Nephron progenitor cell (in vitro differentiated cells): ENCODE data around the gene STMN3.
A peak's percentile ranks its signal among the peaks of the same experiment; 100 is the strongest.
"Not testable (repeated sequence)": the region's sequence is repeated elsewhere in the genome, so short reads cannot be mapped to it uniquely, and the experiment has no call there.

Source experiments
- DNase-seq: peaks from one replicate; pipeline ENCODE4 v3.0.0; 2021
- H3K27ac Mint-ChIP-seq: 2 replicates; pipeline ENCODE4 v1.8.0; 2021; ENCODE audit warnings: mild to moderate bottlenecking, moderate library complexity, mixed read lengths
- H3K27me3 Mint-ChIP-seq: 2 replicates; pipeline ENCODE4 v1.8.0; 2021; ENCODE audit warnings: mild to moderate bottlenecking, low read depth, mixed read lengths; ENCODE audit not compliant: poor library complexity
- H3K36me3 Mint-ChIP-seq: 2 replicates; pipeline ENCODE4 v1.8.0; 2021; ENCODE audit warnings: low read depth, mixed read lengths
- H3K4me1 Mint-ChIP-seq: 2 replicates; pipeline ENCODE4 v1.8.0; 2021; ENCODE audit warnings: mixed read lengths
- H3K4me3 Mint-ChIP-seq: 2 replicates; pipeline ENCODE4 v1.8.0; 2021; ENCODE audit warnings: mild to moderate bottlenecking, moderate library complexity, mixed read lengths
- H3K9me3 Mint-ChIP-seq: 2 replicates; pipeline ENCODE4 v1.8.0; 2021; ENCODE audit warnings: mild to moderate bottlenecking, moderate library complexity, mixed read lengths
- TF ChIP-seq, protein P1 (sequence below): fragments of 200-600 bp; sonication (generic); IDR thresholded peaks from 2 replicates; pipeline ENCODE4 v1.5.0; 2021; ENCODE audit warnings: antibody characterized with exemption

STMN3 gene

GRCh38 chr20:63672666-63673065 is 19.4 kb upstream of the STMN3 start:
- TF ChIP-seq, protein P1, sequence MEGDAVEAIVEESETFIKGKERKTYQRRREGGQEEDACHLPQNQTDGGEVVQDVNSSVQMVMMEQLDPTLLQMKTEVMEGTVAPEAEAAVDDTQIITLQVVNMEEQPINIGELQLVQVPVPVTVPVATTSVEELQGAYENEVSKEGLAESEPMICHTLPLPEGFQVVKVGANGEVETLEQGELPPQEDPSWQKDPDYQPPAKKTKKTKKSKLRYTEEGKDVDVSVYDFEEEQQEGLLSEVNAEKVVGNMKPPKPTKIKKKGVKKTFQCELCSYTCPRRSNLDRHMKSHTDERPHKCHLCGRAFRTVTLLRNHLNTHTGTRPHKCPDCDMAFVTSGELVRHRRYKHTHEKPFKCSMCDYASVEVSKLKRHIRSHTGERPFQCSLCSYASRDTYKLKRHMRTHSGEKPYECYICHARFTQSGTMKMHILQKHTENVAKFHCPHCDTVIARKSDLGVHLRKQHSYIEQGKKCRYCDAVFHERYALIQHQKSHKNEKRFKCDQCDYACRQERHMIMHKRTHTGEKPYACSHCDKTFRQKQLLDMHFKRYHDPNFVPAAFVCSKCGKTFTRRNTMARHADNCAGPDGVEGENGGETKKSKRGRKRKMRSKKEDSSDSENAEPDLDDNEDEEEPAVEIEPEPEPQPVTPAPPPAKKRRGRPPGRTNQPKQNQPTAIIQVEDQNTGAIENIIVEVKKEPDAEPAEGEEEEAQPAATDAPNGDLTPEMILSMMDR: no peak
- H3K4me1 Mint-ChIP-seq: no peaks in the 10 kb centered on the region
- H3K27ac Mint-ChIP-seq: no peak overlapping the region
- H3K9me3 Mint-ChIP-seq: no peaks in the 10 kb centered on the region
- no peak overlapping the region for H3K4me3 Mint-ChIP-seq
- DNase-seq: no peak
- peaks cover 36% of the 10 kb centered on the region for H3K36me3 Mint-ChIP-seq
- peaks cover 2% of the 10 kb centered on the region for H3K27me3 Mint-ChIP-seq

GRCh38 chr20:63671695-63672094 is 18.5 kb upstream of the STMN3 start:
- H3K27me3 Mint-ChIP-seq, H3K27ac Mint-ChIP-seq, H3K9me3 Mint-ChIP-seq, H3K4me1 Mint-ChIP-seq, H3K4me3 Mint-ChIP-seq, DNase-seq: not testable (repeated sequence)
- H3K36me3 Mint-ChIP-seq: peaks cover 40% of the 10 kb centered on the region

DNA sequence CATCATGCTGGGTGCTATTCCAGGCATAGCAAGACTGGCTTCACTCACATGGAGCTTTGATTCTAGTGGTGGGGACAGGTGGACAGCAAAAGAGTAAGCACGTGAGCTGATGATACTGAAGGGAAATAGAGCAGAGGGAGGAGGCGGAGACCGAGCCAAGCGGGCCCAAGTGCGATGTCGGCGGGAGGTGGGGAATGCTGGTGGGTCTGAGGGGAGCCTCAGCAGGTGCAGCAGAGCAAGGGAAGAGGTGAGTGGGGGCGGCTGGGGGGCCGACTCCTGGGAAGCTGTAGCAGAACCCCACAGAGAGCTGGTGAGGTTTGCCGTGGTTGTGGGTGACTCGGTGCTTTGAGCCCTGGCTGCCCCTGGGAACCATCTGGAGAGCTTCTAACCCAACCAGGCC is 15.1 kb upstream of the STMN3 start:
- DNase-seq: no peak
- Mint-ChIP-seq H3K9me3 (no peaks in the 10 kb centered on the region), H3K27ac (no peak overlapping the region), H3K4me1 (peaks cover 5% of the 10 kb centered on the region), H3K36me3 (peaks cover 42% of the 10 kb centered on the region), H3K4me3 (no peak overlapping the region), H3K27me3 (peaks cover 2% of the 10 kb centered on the region)
- TF ChIP-seq, protein P1: no peak

DNA sequence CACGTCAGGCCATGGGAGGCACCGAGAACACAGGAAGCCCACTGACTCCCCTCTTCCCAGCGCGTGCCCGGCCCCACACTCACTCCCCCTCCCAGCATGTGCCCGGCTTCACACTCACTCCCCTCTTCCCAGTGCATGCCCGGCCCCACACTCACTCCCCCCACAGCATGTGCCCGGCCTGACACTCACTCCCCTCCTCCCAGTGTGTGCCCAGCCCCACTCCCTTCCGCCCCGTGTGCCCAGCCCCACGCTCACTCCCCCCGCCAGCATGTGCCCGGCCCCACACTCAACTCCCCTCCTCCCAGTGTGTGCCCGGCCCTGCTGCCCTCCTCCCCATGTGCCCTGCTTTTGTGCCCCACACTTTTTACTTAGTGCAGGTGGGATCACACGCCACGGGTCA is 14.6 kb upstream of the STMN3 start:
- DNase-seq: no peak
- Mint-ChIP-seq H3K4me3 (no peak overlapping the region), H3K9me3 (no peaks in the 10 kb centered on the region), H3K27me3 (peaks cover 2% of the 10 kb centered on the region), H3K36me3 (peaks cover 42% of the 10 kb centered on the region), H3K27ac (no peak overlapping the region), H3K4me1 (peaks cover 5% of the 10 kb centered on the region)
- TF ChIP-seq, protein P1: no peak

DNA sequence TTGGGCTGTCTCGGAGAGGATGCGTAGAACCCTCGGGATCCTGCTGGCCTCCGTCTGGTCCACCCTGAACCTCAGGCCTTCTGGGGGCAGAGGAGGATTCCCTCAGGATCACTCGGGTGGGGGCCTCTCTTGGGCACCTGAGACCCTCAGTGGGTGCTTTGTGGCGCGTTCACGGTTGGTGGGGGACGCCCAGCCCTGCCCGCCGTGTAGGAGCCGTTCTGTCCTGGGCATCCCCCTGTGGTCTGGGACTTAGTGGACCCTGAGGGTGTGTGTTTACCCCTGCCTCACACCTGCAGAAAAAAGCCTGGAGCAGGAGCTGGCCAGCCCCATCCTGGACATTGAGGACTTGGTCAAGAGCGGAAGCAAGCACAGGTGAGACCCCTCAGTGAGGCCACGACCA is 12.5 kb upstream of the STMN3 start:
- Mint-ChIP-seq H3K4me1 (peaks cover 5% of the 10 kb centered on the region), H3K4me3 (no peak overlapping the region), H3K27ac (no peak overlapping the region), H3K9me3 (no peaks in the 10 kb centered on the region), H3K36me3 (peaks cover 39% of the 10 kb centered on the region), H3K27me3 (no peaks in the 10 kb centered on the region)
- TF ChIP-seq, protein P1: no peak
- DNase-seq: no peak

GRCh38 chr20:63664861-63665594 is 11.8 kb upstream of the STMN3 start:
- DNase-seq: peak; percentile 64
- H3K27ac Mint-ChIP-seq: peak overlapping the region; percentile 88
- H3K36me3 Mint-ChIP-seq: peaks cover 34% of the 10 kb centered on the region
- no peaks in the 10 kb centered on the region for H3K9me3 Mint-ChIP-seq
- TF ChIP-seq, protein P1: no peak
- peak overlapping the region; percentile 30 for H3K4me3 Mint-ChIP-seq
- no peaks in the 10 kb centered on the region for H3K27me3 Mint-ChIP-seq
- H3K4me1 Mint-ChIP-seq: peaks cover 5% of the 10 kb centered on the region
